Mesendoderm (in vitro differentiated cells): ENCODE data around the gene SRXN1. TPM values are rescaled to one million over a fixed set of nuclear protein-coding genes. Genes with fewer than 3 reads are reported as not detected.

Source experiments
- DNase-seq: peaks from one replicate; pipeline ENCODE4 v3.0.0; 2013
- H2AK5ac ChIP-seq: 2 replicates; pipeline ENCODE4 v1.6.1; 2013; ENCODE audit warnings: low read length, inconsistent platforms
- H2BK120ac ChIP-seq: 2 replicates; pipeline ENCODE4 v1.6.1; 2013; ENCODE audit warnings: low read depth, mild to moderate bottlenecking, low read length, moderate library complexity, mixed read lengths
- H2BK15ac ChIP-seq: replicated peaks from 2 replicates; pipeline ENCODE4 v1.6.1; 2013; ENCODE audit warnings: low read depth, mild to moderate bottlenecking, moderate library complexity
- H2BK5ac ChIP-seq: 2 replicates; pipeline ENCODE4 v1.6.1; 2013; ENCODE audit warnings: low read length, inconsistent platforms
- H3K18ac ChIP-seq: 2 replicates; pipeline ENCODE4 v1.6.1; 2013; ENCODE audit warnings: mild to moderate bottlenecking, low read length, mixed read lengths
- H3K23ac ChIP-seq: one replicate; pipeline ENCODE4 v1.6.1; 2013; ENCODE audit warnings: low read length
- H3K27ac ChIP-seq: 2 replicates; pipeline ENCODE4 v1.5.1; 2013; ENCODE audit warnings: low read depth, mild to moderate bottlenecking, inconsistent platforms, low read length, moderate library complexity
- H3K27me3 ChIP-seq: 2 replicates; pipeline ENCODE4 v1.6.1; 2013; ENCODE audit warnings: low read length, control low read depth, mild to moderate bottlenecking, inconsistent platforms; ENCODE audit not compliant: insufficient read depth, poor library complexity
- H3K36me3 ChIP-seq: 2 replicates; pipeline ENCODE4 v1.6.1; 2013; ENCODE audit warnings: low read length, inconsistent platforms; ENCODE audit not compliant: control insufficient read depth, insufficient read depth
- H3K4ac ChIP-seq: one replicate; pipeline ENCODE4 v1.6.1; 2013; ENCODE audit warnings: low read depth, mild to moderate bottlenecking, low read length, moderate library complexity
- H3K4me1 ChIP-seq: 2 replicates; pipeline ENCODE4 v1.6.1; 2013; ENCODE audit warnings: low read depth, low read length, inconsistent platforms; ENCODE audit not compliant: control insufficient read depth
- H3K4me2 ChIP-seq: 2 replicates; pipeline ENCODE4 v1.6.1; 2013; ENCODE audit warnings: low read length
- H3K4me3 ChIP-seq: 2 replicates; pipeline ENCODE4 v1.5.1; 2013; ENCODE audit warnings: mild to moderate bottlenecking, low read length
- H3K56ac ChIP-seq: one replicate; pipeline ENCODE4 v1.6.1; 2013; ENCODE audit warnings: low read length
- H3K79me1 ChIP-seq: 2 replicates; pipeline ENCODE4 v1.6.1; 2013; ENCODE audit warnings: low read length, inconsistent platforms
- H3K79me2 ChIP-seq: 2 replicates; pipeline ENCODE4 v1.6.1; 2013; ENCODE audit warnings: mild to moderate bottlenecking, low read length; ENCODE audit not compliant: control insufficient read depth, insufficient read depth
- H3K9ac ChIP-seq: 2 replicates; pipeline ENCODE4 v1.6.1; 2013; ENCODE audit warnings: low read length, inconsistent platforms
- H4K5ac ChIP-seq: one replicate; pipeline ENCODE4 v1.6.1; 2013; ENCODE audit warnings: low read length
- H4K8ac ChIP-seq: one replicate; pipeline ENCODE4 v1.6.1; 2013; ENCODE audit warnings: low read depth, mild to moderate bottlenecking, control low read depth, low read length, moderate library complexity
- WGBS: extraction: QIAGEN DNeasy Blood & Tissue Kit; methylation state at CpG from one replicate; pipeline ENCODE4 v1.1.7; 2013; ENCODE audit warnings: low lambda C conversion rate, missing lambda C conversion rate; ENCODE audit not compliant: insufficient coverage; ENCODE audit errors: extremely low coverage; 5-methylcytosine and 5-hydroxymethylcytosine counted together
- polyA plus RNA-seq, 2 experiments: library from polyadenylated mRNA; stranded (reverse); fragments of 200-250 nt; gene quantifications; one replicate each; pipeline ENCODE4 v1.2.3, GENCODE V29; 2013

Gene SRXN1
- polyA plus RNA-seq (2013, experiment 1 of 2): 20.8 TPM
- polyA plus RNA-seq (2013, experiment 2 of 2): 20.8 TPM

GRCh38 chr20:653110-653589 lies at the start of gene SRXN1:
SRXN1 (minus strand) TSS chr20:653200; CDS start chr20:653185, 15 bp downstream.
- H4K8ac ChIP-seq: no peak within 1 kb of the TSS
- H3K4me1 ChIP-seq: peaks cover 17% of the 10 kb centered on the region
- peak within 1 kb of the TSS; percentile 69 for H3K4me3 ChIP-seq
- no peaks in the 10 kb centered on the region for H3K36me3 ChIP-seq
- H3K9ac ChIP-seq: peak within 1 kb of the TSS; percentile 86
- H2AK5ac ChIP-seq: peak within 1 kb of the TSS; percentile 91
- no peaks in the 10 kb centered on the region for H3K27me3 ChIP-seq
- peak within 1 kb of the TSS; percentile 39 for H2BK5ac ChIP-seq
- no peaks in the 10 kb centered on the region for H3K79me2 ChIP-seq
- DNase-seq: peak; percentile 96
- H3K18ac ChIP-seq: peak within 1 kb of the TSS; percentile 73
- H3K4ac ChIP-seq: peak within 1 kb of the TSS; percentile 78
- no peak within 1 kb of the TSS for H4K5ac ChIP-seq
- WGBS: no CpG with 5 or more reads among the region's 74 CpGs
- H3K23ac ChIP-seq: peak within 1 kb of the TSS; percentile 53
- peak within 1 kb of the TSS; percentile 79 for H3K4me2 ChIP-seq
- H3K56ac ChIP-seq: peak within 1 kb of the TSS; percentile 92
- no peak within 1 kb of the TSS for H2BK15ac ChIP-seq
- H3K27ac ChIP-seq: no peak within 1 kb of the TSS
- peak within 1 kb of the TSS; percentile 34 for H2BK120ac ChIP-seq
- H3K79me1 ChIP-seq: peaks cover 2% of the 10 kb centered on the region

DNA sequence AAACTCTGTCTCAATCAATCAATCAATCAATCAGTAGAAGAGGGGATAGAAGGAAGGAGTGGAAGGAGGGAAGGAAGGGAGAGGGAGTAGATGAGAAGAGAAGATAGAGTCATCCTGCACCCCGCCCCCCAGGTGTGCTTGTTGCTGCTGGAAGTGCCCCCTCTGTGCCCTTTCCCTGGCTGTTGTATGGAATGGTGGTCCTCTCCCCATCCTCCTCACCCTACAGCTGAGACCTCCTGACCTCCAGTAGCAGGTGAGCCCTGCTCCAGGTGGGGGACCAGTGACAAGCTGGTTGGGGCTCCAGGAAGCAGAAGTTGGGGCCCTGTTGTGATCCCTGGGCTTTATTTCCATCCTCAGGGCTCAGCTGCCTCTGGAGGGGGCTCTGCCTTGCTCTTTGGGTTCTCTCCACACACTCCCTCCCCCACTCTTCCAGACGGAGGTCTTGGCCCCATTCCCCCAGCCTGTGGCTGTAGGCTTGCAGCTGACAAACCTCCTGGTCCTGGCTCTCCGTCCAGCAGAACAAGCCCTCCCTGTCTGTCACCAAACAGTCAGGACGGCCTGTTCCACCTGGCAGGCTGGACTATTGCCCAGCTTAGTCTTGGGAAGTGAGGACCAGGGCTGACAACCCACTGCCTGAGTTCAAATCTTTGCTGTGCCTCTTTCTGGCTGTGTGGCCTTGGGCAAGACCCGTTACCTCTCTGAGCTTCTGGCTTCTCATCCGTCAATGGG lies 48.6 kb upstream of the SRXN1 start:
- no CpG with 5 or more reads among the region's 6 CpGs for WGBS
- no peaks in the 10 kb centered on the region for H3K27me3 ChIP-seq
- no peak for DNase-seq
- H2BK15ac ChIP-seq: no peak overlapping the region
- no peak overlapping the region for H3K56ac ChIP-seq
- no peak overlapping the region for H4K5ac ChIP-seq
- H3K4me3 ChIP-seq: no peak overlapping the region
- H2AK5ac ChIP-seq: no peak overlapping the region
- no peak overlapping the region for H4K8ac ChIP-seq
- no peaks in the 10 kb centered on the region for H3K79me1 ChIP-seq
- no peaks in the 10 kb centered on the region for H3K79me2 ChIP-seq
- H3K36me3 ChIP-seq: no peaks in the 10 kb centered on the region
- no peak overlapping the region for H2BK5ac ChIP-seq
- no peak overlapping the region for H2BK120ac ChIP-seq
- H3K4ac ChIP-seq: no peak overlapping the region
- H3K18ac ChIP-seq: no peak overlapping the region
- peaks cover 7% of the 10 kb centered on the region for H3K4me1 ChIP-seq
- H3K27ac ChIP-seq: no peak overlapping the region
- H3K23ac ChIP-seq: no peak overlapping the region
- no peak overlapping the region for H3K4me2 ChIP-seq
- no peak overlapping the region for H3K9ac ChIP-seq

- Histone ChIP-seq H3K4me3 (no peak overlapping the region), H3K56ac (no peak overlapping the region), H3K18ac (no peak overlapping the region), H3K79me2 (no peaks in the 10 kb centered on the region), H3K27ac (no peak overlapping the region), H3K36me3 (no peaks in the 10 kb centered on the region), H2BK5ac (peak overlapping the region; percentile 20), H3K79me1 (no peaks in the 10 kb centered on the region), H3K4me1 (peaks cover 7% of the 10 kb centered on the region), H3K4me2 (no peak overlapping the region), H2AK5ac (no peak overlapping the region), H4K8ac (no peak overlapping the region), H3K27me3 (no peaks in the 10 kb centered on the region), H4K5ac (no peak overlapping the region), H3K4ac (no peak overlapping the region), H3K23ac (no peak overlapping the region), H2BK120ac (no peak overlapping the region), H3K9ac (no peak overlapping the region), H2BK15ac (no peak overlapping the region)
- DNase-seq: peak; percentile 84
- WGBS: no CpG with 5 or more reads among the region's 10 CpGs
Measured at GRCh38 chr20:699811-700338, 46.9 kb upstream of the SRXN1 start.

- Histone ChIP-seq H4K8ac (no peak overlapping the region), H3K4me2 (no peak overlapping the region), H3K27me3 (no peaks in the 10 kb centered on the region), H3K18ac (no peak overlapping the region), H3K23ac (no peak overlapping the region), H3K79me1 (no peaks in the 10 kb centered on the region), H2BK5ac (peak overlapping the region; percentile 30), H3K36me3 (no peaks in the 10 kb centered on the region), H3K4ac (no peak overlapping the region), H4K5ac (no peak overlapping the region), H3K56ac (no peak overlapping the region), H2BK15ac (no peak overlapping the region), H3K4me3 (no peak overlapping the region), H2AK5ac (no peak overlapping the region), H3K4me1 (peaks cover 7% of the 10 kb centered on the region), H3K79me2 (no peaks in the 10 kb centered on the region), H2BK120ac (no peak overlapping the region), H3K9ac (peak overlapping the region; percentile 31), H3K27ac (no peak overlapping the region)
- DNase-seq: no peak
- WGBS: no CpG with 5 or more reads among the region's 6 CpGs
Measured at GRCh38 chr20:699342-699741, 46.3 kb upstream of the SRXN1 start.

DNA sequence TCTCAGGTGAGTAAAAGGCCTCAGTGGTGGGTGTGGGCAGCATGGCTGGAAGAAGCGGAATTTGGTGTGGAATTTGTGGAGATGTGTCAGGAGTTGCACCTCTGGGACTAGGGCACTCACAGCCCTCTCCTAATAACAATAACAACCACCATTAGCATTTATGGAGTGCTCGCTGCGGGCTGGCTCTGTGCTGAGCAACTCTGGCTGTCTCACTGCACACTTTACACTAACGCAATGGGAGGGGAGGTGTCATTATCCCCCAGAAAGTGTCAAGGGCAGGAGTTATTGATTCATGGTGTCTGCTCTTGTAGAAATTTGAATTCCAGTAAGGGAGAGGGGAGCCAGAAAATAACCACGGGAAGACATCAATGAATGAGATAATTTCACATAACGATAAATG lies 45.3 kb upstream of the SRXN1 start:
- no peaks in the 10 kb centered on the region for H3K27me3 ChIP-seq
- H3K79me2 ChIP-seq: no peaks in the 10 kb centered on the region
- H3K4me1 ChIP-seq: peaks cover 7% of the 10 kb centered on the region
- no peak overlapping the region for H3K4me3 ChIP-seq
- H4K8ac ChIP-seq: no peak overlapping the region
- no peak overlapping the region for H3K56ac ChIP-seq
- H3K23ac ChIP-seq: no peak overlapping the region
- no peak overlapping the region for H3K27ac ChIP-seq
- H3K4me2 ChIP-seq: no peak overlapping the region
- no peak overlapping the region for H2BK15ac ChIP-seq
- DNase-seq: no peak
- H3K4ac ChIP-seq: no peak overlapping the region
- no peak overlapping the region for H3K18ac ChIP-seq
- no peak overlapping the region for H4K5ac ChIP-seq
- WGBS: no CpG with 5 or more reads among the region's 6 CpGs
- H3K9ac ChIP-seq: no peak overlapping the region
- no peak overlapping the region for H2BK5ac ChIP-seq
- H2BK120ac ChIP-seq: no peak overlapping the region
- H3K79me1 ChIP-seq: no peaks in the 10 kb centered on the region
- H2AK5ac ChIP-seq: no peak overlapping the region
- no peaks in the 10 kb centered on the region for H3K36me3 ChIP-seq
